HL-60 (cell line): Measurements from ENCODE around the gene DNAJC1.

Experiments
- DNase-seq, 2 experiments: peaks; one replicate each; pipeline ENCODE4 v3.0.0-alpha.2; 2010 to 2020; ENCODE audit warnings: low read depth in 1 of 2, low spot score in 1 of 2
- H3K27ac ChIP-seq: fragments of 250-450 bp; sonication (Bioruptor Pico); replicated peaks from 2 replicates; pipeline ENCODE4 v1.5.1; 2020; ENCODE audit warnings: mild to moderate bottlenecking, moderate library complexity
- H3K27me3 ChIP-seq: fragments of 250-450 bp; sonication (Bioruptor Pico); 2 replicates; pipeline ENCODE4 v1.5.1; 2021; ENCODE audit warnings: mild to moderate bottlenecking, moderate library complexity; ENCODE audit not compliant: insufficient read depth, poor library complexity, severe bottlenecking
- H3K4me3 ChIP-seq: replicated peaks from 2 replicates; pipeline ENCODE4 v1.5.1; 2011; ENCODE audit warnings: mild to moderate bottlenecking, control low read depth, low read length; ENCODE audit not compliant: insufficient read depth
- GABPA ChIP-seq: IDR thresholded peaks from 2 replicates; pipeline ENCODE4 v1.6.1; 2012; ENCODE audit warnings: low read depth
- POLR2AphosphoS5 ChIP-seq: IDR thresholded peaks from 2 replicates; pipeline ENCODE4 v1.6.1; 2012; ENCODE audit warnings: low read depth
- SPI1 ChIP-seq: IDR thresholded peaks from 2 replicates; pipeline ENCODE4 v1.6.1; 2012; ENCODE audit warnings: low read depth, mild to moderate bottlenecking, borderline replicate concordance
- TF ChIP-seq, protein P1 (sequence below): IDR thresholded peaks from 2 replicates; pipeline ENCODE4 v1.6.1; 2012; ENCODE audit warnings: low read depth; ENCODE audit not compliant: insufficient replicate concordance
- TF ChIP-seq, protein P2 (sequence below): IDR thresholded peaks from one replicate; pipeline ENCODE4 v1.5.1; 2011; ENCODE audit warnings: low read length, control low read depth, inconsistent platforms; ENCODE audit not compliant: insufficient read depth

The DNAJC1 gene

DNA sequence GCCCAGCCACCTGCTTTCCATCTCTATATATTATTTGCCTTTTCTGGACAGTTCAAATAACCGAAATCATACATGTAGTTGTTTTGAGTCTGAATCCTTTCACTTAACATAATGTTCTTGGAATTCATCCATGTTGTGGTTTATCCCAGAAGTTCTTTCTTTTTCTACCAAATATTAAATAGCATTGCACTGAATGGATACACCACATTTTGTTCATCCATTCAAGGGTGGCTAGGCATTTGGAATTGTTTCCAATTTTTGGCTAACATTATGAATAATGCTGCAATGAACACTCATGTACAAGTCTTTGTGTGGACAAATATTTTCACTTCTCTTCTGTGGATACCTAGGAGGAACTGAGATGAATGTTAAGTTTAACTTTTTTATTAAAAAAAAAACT, 18.0 kb downstream of the DNAJC1 start:
- H3K27ac ChIP-seq, result no peak overlapping the region
- no peak for TF ChIP-seq GABPA
- TF ChIP-seq, protein P1, sequence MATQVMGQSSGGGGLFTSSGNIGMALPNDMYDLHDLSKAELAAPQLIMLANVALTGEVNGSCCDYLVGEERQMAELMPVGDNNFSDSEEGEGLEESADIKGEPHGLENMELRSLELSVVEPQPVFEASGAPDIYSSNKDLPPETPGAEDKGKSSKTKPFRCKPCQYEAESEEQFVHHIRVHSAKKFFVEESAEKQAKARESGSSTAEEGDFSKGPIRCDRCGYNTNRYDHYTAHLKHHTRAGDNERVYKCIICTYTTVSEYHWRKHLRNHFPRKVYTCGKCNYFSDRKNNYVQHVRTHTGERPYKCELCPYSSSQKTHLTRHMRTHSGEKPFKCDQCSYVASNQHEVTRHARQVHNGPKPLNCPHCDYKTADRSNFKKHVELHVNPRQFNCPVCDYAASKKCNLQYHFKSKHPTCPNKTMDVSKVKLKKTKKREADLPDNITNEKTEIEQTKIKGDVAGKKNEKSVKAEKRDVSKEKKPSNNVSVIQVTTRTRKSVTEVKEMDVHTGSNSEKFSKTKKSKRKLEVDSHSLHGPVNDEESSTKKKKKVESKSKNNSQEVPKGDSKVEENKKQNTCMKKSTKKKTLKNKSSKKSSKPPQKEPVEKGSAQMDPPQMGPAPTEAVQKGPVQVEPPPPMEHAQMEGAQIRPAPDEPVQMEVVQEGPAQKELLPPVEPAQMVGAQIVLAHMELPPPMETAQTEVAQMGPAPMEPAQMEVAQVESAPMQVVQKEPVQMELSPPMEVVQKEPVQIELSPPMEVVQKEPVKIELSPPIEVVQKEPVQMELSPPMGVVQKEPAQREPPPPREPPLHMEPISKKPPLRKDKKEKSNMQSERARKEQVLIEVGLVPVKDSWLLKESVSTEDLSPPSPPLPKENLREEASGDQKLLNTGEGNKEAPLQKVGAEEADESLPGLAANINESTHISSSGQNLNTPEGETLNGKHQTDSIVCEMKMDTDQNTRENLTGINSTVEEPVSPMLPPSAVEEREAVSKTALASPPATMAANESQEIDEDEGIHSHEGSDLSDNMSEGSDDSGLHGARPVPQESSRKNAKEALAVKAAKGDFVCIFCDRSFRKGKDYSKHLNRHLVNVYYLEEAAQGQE, result no peak
- H3K4me3 ChIP-seq, result no peak overlapping the region
- DNase-seq, result no peak
- no peaks in the 10 kb centered on the region for H3K27me3 ChIP-seq

DNA sequence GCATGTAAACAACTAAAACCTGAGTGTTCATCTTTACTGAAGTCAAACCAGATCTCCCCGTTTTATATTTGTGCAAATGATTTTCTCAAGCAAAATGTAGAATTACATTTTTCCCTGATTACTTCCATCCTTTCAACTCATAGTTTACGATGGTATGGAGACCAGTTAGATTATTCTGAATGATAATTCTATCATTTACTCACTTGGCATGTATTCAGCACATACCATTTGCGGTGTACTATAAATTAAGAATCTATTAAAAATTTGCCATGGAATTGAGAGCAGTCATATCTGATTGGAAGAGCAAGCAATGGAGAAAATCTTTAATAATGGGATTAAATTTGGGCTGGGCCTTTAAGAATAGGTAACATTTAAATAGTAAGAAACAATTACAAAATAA, 22.4 kb downstream of the DNAJC1 start:
- Histone ChIP-seq H3K4me3 (no peak overlapping the region), H3K27ac (no peak overlapping the region), H3K27me3 (no peaks in the 10 kb centered on the region)
- TF ChIP-seq POLR2AphosphoS5, result no peak
- TF ChIP-seq GABPA, result no peak
- TF ChIP-seq, protein P1, result no peak
- no peak for TF ChIP-seq SPI1
- TF ChIP-seq, protein P2, sequence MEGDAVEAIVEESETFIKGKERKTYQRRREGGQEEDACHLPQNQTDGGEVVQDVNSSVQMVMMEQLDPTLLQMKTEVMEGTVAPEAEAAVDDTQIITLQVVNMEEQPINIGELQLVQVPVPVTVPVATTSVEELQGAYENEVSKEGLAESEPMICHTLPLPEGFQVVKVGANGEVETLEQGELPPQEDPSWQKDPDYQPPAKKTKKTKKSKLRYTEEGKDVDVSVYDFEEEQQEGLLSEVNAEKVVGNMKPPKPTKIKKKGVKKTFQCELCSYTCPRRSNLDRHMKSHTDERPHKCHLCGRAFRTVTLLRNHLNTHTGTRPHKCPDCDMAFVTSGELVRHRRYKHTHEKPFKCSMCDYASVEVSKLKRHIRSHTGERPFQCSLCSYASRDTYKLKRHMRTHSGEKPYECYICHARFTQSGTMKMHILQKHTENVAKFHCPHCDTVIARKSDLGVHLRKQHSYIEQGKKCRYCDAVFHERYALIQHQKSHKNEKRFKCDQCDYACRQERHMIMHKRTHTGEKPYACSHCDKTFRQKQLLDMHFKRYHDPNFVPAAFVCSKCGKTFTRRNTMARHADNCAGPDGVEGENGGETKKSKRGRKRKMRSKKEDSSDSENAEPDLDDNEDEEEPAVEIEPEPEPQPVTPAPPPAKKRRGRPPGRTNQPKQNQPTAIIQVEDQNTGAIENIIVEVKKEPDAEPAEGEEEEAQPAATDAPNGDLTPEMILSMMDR, result no peak
- no peak for DNase-seq

DNA sequence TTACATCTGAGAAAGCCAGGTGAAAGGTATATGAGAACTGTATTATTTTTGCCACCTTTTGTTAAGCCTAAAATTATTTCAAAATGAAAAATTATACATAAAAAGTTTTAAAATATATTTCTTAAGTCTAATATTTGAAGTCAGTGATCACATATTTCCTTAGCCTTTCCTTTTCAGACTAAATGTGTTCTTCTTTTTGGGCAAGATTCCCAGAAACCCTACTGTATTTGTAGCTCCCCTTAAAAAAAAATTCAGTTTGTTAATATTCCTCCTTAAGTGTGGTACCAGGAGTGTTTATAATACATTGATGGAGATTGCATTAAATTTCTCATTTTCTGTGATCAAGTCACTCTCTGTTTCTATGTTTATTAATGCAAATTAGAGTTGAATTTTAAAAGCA, 22.8 kb downstream of the DNAJC1 start:
- H3K27me3 ChIP-seq, result no peaks in the 10 kb centered on the region
- H3K4me3 ChIP-seq, result no peak overlapping the region
- H3K27ac ChIP-seq, result no peak overlapping the region
- TF ChIP-seq SPI1, result no peak
- TF ChIP-seq POLR2AphosphoS5, result no peak
- TF ChIP-seq, protein P2, result no peak
- TF ChIP-seq GABPA, result no peak
- DNase-seq, result no peak

DNA sequence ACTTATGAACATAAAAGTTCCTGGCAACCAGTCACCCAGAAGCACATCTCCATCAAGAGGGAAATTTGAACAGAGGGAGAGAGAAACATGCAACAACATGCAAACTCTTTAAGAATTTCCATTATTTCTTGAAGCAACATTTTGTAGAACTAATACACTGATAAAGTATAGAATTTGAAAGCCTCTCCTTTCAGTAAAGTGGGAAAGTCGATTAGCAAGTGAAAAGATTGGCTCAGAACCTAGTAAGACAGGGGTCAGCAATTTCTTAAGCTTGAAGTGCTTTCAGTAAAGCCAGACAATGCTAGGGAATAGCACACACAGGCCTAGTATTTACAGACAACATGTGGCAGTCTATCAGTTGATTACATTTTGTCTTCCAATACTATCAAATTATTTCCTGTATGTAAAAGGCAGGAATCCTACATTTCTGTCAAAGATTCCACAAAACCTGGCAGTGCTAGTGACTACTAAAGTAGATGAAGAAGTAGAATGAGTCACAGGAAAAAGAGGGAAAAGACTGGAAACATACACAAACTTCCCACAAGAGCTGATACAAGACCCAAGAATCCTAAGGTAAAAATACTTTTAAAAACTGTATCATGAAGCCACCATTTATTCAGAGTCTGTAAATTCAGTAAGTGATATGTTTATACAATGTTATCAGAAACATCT, 25.2 kb downstream of the DNAJC1 start:
- TF ChIP-seq GABPA (no peak), SPI1 (no peak)
- TF ChIP-seq, protein P1, result no peak
- DNase-seq, result no peak
- Histone ChIP-seq H3K27ac (no peak overlapping the region), H3K27me3 (no peaks in the 10 kb centered on the region), H3K4me3 (no peak overlapping the region)
